GM20000 (cell line): ENCODE data around the gene SYNPO2.
"Not testable (repeated sequence)": the region's sequence is repeated elsewhere in the genome, so short reads cannot be mapped to it uniquely, and the experiment has no call there.

ENCODE experiments used
- DNase-seq: peaks from one replicate; pipeline ENCODE4 v3.0.0; 2012; ENCODE audit warnings: low spot score
- CTCF ChIP-seq: IDR thresholded peaks from 2 replicates; pipeline ENCODE4 v1.5.1; 2012; ENCODE audit warnings: mild to moderate bottlenecking, control low read depth; ENCODE audit errors: extremely low read depth, missing control alignments

The SYNPO2 gene

GRCh38 chr4:118997601-118998000 is 108.9 kb downstream of the SYNPO2 start:
- no peak for TF ChIP-seq CTCF
- no peak for DNase-seq

GRCh38 chr4:118999919-119000318 is 111.3 kb downstream of the SYNPO2 start:
- TF ChIP-seq CTCF = no peak
- no peak for DNase-seq

GRCh38 chr4:119000400-119000799 is 111.7 kb downstream of the SYNPO2 start:
- DNase-seq = no peak
- no peak for TF ChIP-seq CTCF

GRCh38 chr4:119002476-119002875 is 113.8 kb downstream of the SYNPO2 start:
- no peak for DNase-seq
- TF ChIP-seq CTCF = no peak

- not testable (repeated sequence) for DNase-seq
These were observed 114.3 kb downstream of the SYNPO2 start for GRCh38 chr4:119003001-119003400.

GRCh38 chr4:119005928-119006460 is 117.3 kb downstream of the SYNPO2 start:
- no peak for TF ChIP-seq CTCF
- DNase-seq = no peak

- TF ChIP-seq CTCF = no peak
- no peak for DNase-seq
These were observed 120.1 kb downstream of the SYNPO2 start for GRCh38 chr4:119008761-119009160.

- not testable (repeated sequence) for DNase-seq
These were observed 121.6 kb downstream of the SYNPO2 start for GRCh38 chr4:119010221-119010620.
